GM10266 (cell line): ENCODE results near the gene WFS1.

ENCODE experiments used
- DNase-seq: peaks from one replicate; pipeline ENCODE4 v3.0.0; 2012; ENCODE audit errors: extremely low spot score
- TF ChIP-seq, protein P1 (sequence below): IDR thresholded peaks from 2 replicates; pipeline ENCODE4 v1.5.1; 2012; ENCODE audit warnings: mild to moderate bottlenecking, low read depth; ENCODE audit not compliant: control insufficient read depth, insufficient read depth; ENCODE audit errors: missing control alignments

Gene WFS1

DNA sequence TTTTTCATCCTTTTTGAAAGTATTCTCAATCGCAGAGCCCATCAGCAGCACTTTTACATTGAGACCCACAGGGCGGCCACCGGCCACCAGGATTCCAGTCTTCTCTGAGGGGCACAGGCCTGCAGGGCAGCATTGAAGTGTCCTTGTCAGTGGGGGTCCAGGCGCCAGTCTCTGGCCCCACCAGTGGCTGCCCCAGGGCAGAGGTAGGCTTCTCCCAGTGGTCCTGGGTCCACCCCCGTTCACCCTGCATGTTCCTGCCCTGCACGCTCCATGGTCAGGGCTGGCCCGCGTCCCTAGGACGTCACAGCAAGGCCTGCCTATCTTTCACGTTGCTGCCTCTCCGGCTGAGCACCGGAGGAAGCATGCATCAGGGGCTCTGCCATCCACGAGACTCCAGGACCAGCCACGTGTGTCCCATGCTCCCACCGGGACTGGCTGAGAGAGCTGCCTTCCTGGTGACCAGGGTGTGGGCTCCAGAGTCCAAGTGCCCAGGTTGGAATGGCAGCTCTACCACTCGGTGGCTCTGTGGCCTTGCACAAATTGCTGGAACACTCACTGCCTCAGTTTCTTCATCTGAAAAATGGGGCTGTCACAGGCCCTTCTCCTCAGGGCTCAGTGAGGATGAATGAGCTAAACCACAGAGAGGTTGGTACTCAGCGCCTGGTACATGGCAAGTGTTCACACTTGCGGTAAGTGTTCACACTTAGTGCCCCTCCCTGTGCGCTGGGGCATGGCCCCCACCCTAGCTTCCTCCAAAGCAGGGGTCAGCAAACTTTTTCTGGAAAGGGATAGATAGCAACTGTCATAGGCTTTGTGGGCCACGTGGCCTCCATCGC, 38.6 kb upstream of the WFS1 start:
- TF ChIP-seq, protein P1, sequence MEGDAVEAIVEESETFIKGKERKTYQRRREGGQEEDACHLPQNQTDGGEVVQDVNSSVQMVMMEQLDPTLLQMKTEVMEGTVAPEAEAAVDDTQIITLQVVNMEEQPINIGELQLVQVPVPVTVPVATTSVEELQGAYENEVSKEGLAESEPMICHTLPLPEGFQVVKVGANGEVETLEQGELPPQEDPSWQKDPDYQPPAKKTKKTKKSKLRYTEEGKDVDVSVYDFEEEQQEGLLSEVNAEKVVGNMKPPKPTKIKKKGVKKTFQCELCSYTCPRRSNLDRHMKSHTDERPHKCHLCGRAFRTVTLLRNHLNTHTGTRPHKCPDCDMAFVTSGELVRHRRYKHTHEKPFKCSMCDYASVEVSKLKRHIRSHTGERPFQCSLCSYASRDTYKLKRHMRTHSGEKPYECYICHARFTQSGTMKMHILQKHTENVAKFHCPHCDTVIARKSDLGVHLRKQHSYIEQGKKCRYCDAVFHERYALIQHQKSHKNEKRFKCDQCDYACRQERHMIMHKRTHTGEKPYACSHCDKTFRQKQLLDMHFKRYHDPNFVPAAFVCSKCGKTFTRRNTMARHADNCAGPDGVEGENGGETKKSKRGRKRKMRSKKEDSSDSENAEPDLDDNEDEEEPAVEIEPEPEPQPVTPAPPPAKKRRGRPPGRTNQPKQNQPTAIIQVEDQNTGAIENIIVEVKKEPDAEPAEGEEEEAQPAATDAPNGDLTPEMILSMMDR = no peak
- no peak for DNase-seq

DNA sequence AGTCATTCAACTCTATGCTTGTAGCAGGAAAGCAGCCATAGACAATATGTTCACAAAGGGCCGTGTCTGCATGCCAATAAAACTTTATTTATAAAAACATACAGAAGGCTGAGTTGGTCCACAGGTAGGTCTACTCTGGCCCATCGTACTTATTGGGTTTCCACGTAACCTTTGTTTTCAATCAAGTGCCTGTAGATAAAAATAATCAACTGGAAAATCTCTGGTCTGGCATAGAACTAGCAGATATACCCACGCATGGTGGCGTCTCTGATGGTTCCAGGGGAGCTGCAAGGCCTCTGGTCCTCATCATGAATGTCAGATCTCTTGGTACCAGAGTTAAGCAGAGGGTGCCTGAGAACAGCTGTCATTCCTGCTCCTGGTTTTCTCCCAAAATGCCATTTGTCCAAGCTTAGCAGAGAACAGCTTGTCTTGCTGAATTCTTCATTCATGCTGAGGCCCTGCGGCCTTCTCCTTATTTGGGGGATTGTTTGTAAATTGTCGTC, 37.9 kb upstream of the WFS1 start:
- no peak for DNase-seq
- TF ChIP-seq, protein P1 = no peak

DNA sequence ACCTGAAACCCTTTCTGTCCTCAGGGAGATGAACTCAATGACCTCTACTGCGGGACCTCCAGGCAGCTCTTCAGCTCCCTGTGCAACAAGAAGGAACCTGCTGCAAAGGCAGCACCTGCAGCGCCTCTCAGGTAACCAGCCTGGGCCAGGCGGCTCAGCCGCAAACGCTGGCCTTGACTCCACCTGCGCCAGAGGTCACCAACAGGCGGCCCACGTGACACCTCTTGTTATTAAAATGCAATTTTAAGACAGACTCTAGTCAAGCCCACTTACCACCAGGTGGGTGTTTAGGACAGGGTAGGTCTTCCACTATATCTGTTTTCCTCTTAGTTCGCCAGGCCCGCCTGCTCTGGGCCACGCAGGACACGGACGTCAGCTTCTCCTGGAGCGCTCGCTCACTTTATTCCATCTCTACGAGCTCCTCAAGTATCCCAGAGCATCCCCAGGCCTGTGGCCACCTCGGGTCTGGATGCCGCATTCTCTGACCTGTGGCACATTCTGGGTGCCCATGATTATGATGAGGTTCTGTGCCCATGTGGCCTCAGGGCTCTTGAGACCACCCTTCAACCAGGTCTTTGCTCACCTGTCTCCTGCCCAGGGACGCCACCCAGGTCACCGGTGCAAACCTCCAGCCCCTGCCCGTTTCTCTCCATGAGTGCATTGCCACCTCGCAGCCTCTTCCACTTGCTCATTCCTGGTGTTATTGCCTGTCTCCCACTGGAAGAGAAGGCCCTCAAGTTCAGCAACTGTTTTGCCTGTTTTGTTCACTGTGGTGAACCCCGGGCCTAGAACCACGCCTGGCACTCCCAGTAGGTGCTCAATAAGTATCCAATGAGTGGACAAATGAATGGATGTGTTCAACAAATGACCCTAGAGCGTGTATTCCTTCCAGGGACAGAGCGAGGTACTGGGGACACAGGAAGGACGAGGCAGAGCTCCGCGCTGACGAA, 36.5 kb upstream of the WFS1 start:
- TF ChIP-seq, protein P1 = no peak
- no peak for DNase-seq

DNA sequence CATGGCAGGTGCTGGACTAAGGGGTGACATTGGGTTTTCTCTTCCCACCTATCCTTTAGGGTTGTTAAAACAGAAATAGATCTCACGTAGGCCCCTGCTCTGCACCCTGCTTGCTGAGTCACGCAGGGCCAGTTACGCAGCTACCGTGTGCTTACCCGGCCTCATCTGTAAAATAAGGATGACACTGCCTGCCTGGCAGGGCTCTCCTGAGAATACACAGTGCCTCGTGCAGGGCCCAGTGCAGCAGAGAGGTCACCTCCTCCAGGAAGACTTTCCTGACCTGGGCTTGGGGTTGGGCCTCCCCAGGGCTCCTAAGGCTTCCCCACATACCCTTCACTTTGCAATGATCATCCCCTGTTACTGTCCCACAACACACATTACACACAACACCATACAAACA, 35.7 kb upstream of the WFS1 start:
- TF ChIP-seq, protein P1 = no peak
- DNase-seq = no peak

DNA sequence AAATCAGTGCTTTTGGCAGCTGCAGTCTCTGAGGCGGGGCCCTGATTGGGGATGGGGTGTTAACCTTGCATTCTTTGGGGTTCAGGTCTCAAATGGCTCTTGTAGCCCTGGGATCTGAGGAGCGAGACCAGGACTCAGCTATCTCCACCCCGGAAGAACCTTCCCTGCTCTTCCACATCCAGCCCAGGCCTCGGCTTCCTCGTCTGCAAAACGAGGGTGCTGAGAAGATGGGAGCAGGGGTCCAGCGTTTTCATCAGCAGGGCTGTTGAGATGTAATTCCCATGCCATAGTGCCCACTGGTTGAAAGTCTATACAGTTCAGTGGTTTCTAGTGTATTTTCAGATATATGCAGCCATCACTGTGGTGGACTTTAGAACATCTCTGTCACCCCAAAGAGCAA, 34.6 kb upstream of the WFS1 start:
- TF ChIP-seq, protein P1 = no peak
- DNase-seq = no peak

DNA sequence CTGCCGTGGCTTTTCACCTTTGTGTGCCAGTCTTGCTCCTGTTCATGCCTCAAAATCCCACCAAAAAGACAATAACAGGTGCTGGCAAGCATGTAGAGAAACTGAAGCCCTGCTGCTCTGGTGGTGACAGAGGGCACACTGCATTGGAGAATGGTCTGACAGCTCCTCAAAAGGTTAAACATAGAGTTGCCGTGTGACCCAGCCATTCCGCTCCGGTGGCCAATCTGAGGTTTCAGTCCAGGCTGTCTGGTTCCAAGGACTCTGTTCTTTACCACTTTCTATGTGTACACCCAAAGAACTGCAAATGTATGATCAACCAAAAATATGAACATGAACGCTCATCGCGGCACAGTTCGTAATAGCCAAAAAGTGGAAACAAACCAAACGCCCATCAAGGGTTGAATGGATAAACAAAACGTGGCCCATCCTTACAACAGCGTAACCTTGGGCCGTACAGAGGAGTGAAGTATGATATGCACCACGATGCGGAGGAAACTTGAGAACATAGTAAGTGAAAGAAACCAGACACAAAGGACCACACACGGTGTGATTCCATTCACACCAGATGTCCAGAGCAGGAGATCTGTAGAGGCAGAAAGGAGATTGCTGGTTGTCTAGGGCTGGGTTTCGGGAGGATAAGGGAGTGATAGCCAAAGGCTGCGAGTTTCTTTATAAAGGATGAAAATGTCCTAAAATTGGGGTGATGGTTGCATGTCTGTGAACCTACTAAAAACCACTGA, 33.6 kb upstream of the WFS1 start:
- no peak for DNase-seq
- TF ChIP-seq, protein P1 = no peak
